Left ventricle myocardium inferior (tissue), 1 donor: Measurements from ENCODE around the gene CHST8. TPM values are rescaled to one million over a fixed set of nuclear protein-coding genes. Genes with fewer than 3 reads are reported as not detected.
"Not testable (repeated sequence)": the region's sequence is repeated elsewhere in the genome, so short reads cannot be mapped to it uniquely, and the experiment has no call there.

Source experiments
- DNase-seq: peaks from one replicate; pipeline ENCODE4 v3.0.0-alpha.2; 2020
- H3K27ac ChIP-seq: fragments of 200-600 bp; replicated peaks from 2 replicates; pipeline ENCODE4 v1.8.0; 2021
- H3K27me3 ChIP-seq: fragments of 200-600 bp; 2 replicates; pipeline ENCODE4 v1.8.0; 2021; ENCODE audit warnings: low read depth
- H3K36me3 ChIP-seq: fragments of 200-600 bp; 2 replicates; pipeline ENCODE4 v1.8.0; 2021
- H3K4me1 ChIP-seq: fragments of 200-600 bp; 2 replicates; pipeline ENCODE4 v1.8.0; 2021
- H3K4me3 ChIP-seq: fragments of 200-600 bp; 2 replicates; pipeline ENCODE4 v1.8.0; 2021; ENCODE audit warnings: mild to moderate bottlenecking, moderate library complexity
- H3K9me3 ChIP-seq: fragments of 200-600 bp; replicated peaks from 2 replicates; pipeline ENCODE4 v1.8.0; 2021
- CTCF ChIP-seq: fragments of 200-600 bp; IDR thresholded peaks from 2 replicates; pipeline ENCODE4 v1.8.0; 2021; ENCODE audit warnings: antibody characterized with exemption, mild to moderate bottlenecking, borderline replicate concordance
- intact Hi-C: fragments of 100-400 bp; cut with micrococcal nuclease; formaldehyde crosslinking; loops from one replicate; pipeline ENCODE4 v1.11.0; 2022
- total RNA-seq: library from RNA; stranded (reverse); fragmentation: NEBNext Ultra II Directional; extraction: Animal tissue kit (Norgen Biotek cat#: 25700); gene quantifications from one replicate; pipeline ENCODE4 v1.2.1, GENCODE V29; 2021
- donor health status: DM: no; HTN: yes; CAD: no; lungs with severe emphysema.

Gene CHST8
- total RNA-seq, 1 donor from 2014 or later, result 0.14 TPM

GRCh38 chr19:33602576-33603204 is 19.1 kb upstream of the CHST8 start:
- peaks cover 47% of the 10 kb centered on the region for H3K9me3 ChIP-seq
- H3K4me3 ChIP-seq, result no peak overlapping the region
- no peaks in the 10 kb centered on the region for H3K4me1 ChIP-seq
- intact Hi-C loops, result no loop called here
- H3K36me3 ChIP-seq, result no peaks in the 10 kb centered on the region
- no peak for TF ChIP-seq CTCF
- H3K27me3 ChIP-seq, result peaks cover 53% of the 10 kb centered on the region
- no peak overlapping the region for H3K27ac ChIP-seq
- DNase-seq, result no peak

- intact Hi-C loops, result no loop called here
- Histone ChIP-seq H3K27me3 (peaks cover 56% of the 10 kb centered on the region), H3K4me1 (no peaks in the 10 kb centered on the region), H3K4me3 (no peak overlapping the region), H3K27ac (no peak overlapping the region), H3K9me3 (peaks cover 47% of the 10 kb centered on the region), H3K36me3 (no peaks in the 10 kb centered on the region)
- DNase-seq, result no peak
- TF ChIP-seq CTCF, result no peak
Observed at GRCh38 chr19:33603377-33603776, 18.4 kb upstream of the CHST8 start.

DNA sequence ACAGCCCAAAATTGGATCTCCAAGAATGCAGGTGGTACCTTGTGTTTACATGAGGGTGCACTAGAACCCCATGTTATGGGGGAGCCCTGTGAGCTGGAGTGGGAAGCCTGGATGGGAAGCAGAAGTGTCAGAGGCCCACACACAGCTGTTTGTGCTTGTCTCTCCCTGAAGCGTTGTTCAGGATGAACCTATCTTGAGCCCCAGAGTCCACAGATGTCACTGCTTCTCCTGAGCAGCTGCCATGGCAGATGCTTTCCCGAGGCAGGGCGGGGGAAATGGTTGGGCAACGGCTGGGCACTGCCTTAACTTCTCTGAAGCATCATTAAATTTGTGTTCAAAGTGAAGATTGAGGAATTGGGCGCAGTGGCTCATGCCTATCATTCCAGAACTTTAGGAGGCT is 17.1 kb upstream of the CHST8 start:
- TF ChIP-seq CTCF, result no peak
- H3K36me3 ChIP-seq, result no peaks in the 10 kb centered on the region
- H3K27ac ChIP-seq, result no peak overlapping the region
- DNase-seq, result no peak
- H3K27me3 ChIP-seq, result peaks cover 50% of the 10 kb centered on the region
- H3K4me1 ChIP-seq, result no peaks in the 10 kb centered on the region
- intact Hi-C loops, result no loop called here
- peaks cover 51% of the 10 kb centered on the region for H3K9me3 ChIP-seq
- H3K4me3 ChIP-seq, result no peak overlapping the region

DNA sequence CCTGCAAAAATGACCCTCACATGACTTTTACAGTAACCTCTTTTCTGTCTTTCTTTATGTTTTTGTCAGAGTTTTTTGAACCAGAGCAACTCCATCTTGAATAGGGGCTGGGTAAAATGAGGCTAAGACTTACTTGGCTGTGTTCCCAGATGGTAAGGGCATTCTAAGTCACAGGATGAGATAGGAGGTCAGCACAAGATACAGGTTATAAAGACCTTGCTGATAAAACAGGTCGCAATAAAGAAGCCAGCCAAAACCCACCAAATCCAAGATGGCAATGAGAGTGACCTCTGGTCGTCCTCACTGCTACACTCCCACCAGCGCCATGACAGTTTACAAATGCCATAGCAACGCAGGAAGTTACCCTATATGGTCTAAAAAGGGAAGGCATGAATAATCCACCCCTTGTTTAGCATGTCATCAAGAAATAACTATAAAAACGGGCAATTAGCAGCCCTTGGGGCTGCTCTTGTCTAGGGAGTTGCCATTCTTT is 15.9 kb upstream of the CHST8 start:
- H3K27me3 ChIP-seq, result peaks cover 50% of the 10 kb centered on the region
- H3K36me3 ChIP-seq, H3K27ac ChIP-seq, intact Hi-C loops, H3K4me1 ChIP-seq, H3K4me3 ChIP-seq, DNase-seq: not testable (repeated sequence)
- H3K9me3 ChIP-seq, result peaks cover 51% of the 10 kb centered on the region

DNA sequence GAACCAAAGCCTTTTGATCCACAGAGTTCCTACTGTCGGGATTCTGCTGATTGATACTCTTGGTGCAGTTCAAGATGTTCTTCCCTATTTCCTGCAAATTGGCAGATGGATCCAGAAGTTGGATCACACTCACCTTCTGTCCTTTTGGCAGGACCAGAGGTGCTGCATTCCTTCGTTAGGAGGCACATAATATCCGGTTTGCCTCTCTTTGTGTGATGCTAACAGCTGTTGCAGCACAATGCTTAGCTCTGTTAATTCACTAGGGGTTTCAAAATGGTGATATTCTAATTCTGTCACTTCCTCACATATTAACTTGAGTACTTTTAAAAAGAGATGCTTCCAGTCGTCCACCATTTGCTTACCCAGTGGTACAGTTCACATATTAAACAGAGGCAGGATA is 15.2 kb upstream of the CHST8 start:
- no peaks in the 10 kb centered on the region for H3K36me3 ChIP-seq
- no peak overlapping the region for H3K27ac ChIP-seq
- H3K9me3 ChIP-seq, result peaks cover 46% of the 10 kb centered on the region
- peaks cover 57% of the 10 kb centered on the region for H3K27me3 ChIP-seq
- TF ChIP-seq CTCF, result no peak
- H3K4me1 ChIP-seq, result no peaks in the 10 kb centered on the region
- intact Hi-C loops, result no loop called here
- no peak overlapping the region for H3K4me3 ChIP-seq
- DNase-seq, result no peak

GRCh38 chr19:33609353-33609752 is 12.4 kb upstream of the CHST8 start:
- no peak for TF ChIP-seq CTCF
- intact Hi-C loops, result no loop called here
- no peak overlapping the region for H3K27ac ChIP-seq

More at GRCh38 chr19:33609353-33609752, 12.4 kb upstream of the CHST8 start:
- peaks cover 80% of the 10 kb centered on the region for H3K27me3 ChIP-seq
- H3K4me1 ChIP-seq, result no peaks in the 10 kb centered on the region
- H3K4me3 ChIP-seq, result no peak overlapping the region
- DNase-seq, result no peak
- H3K9me3 ChIP-seq, result peaks cover 23% of the 10 kb centered on the region
- no peaks in the 10 kb centered on the region for H3K36me3 ChIP-seq
